Measurements from ENCODE around the gene SNX20. TPM values are rescaled to one million over a fixed set of nuclear protein-coding genes. Genes with fewer than 3 reads are reported as not detected.

The SNX20 gene
- total RNA-seq, 1 donor from 2014 or later: not detected

DNA sequence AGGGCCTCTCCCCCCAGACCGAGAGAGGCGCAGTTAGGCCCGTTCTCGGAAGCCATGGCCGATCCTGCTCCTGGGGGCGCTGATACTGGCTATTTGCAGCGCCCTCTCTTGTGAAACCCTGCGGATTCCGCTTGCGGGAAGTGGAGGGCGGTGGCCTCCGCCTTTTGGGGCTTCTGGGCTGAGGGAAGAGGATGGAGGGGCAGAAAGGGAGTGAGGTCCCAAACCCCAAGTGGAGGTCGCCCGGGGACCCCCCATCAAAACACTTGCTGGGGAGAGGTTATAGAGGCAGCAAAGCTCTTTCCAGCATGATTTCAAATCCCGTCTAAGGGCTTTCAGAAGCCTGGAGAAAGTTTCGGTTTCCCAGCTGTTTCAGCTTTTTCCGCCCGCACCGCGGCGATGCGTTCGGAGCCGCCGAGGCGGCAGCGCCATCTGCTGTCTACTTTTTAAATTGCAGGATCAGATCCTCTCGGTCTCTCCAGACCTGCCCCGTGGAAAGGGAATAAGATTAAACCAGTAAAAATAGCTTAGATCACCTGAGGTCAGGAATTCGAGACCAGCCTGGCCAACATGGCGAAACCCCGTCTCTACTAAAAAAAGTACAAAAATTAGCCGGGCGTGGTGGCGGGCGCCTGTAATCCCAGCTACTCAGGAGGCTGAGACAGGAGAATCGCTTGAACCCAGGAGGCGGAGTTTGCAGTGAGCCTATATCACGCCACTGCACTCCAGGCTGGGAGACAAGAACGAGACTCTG is 15.8 kb downstream of the SNX20 start:
- no peak for FAIRE-seq
- Histone ChIP-seq H4K20me1 (ENCODE audit: insufficient read depth, low read length) (no peaks in the 10 kb centered on the region), H3K9me3 (ENCODE audit: insufficient read depth, low read depth, low read length) (no peaks in the 10 kb centered on the region), H3K79me2 (ENCODE audit: insufficient read depth, low read length) (no peaks in the 10 kb centered on the region), H3K27me3 (ENCODE audit: insufficient read depth, low read length) (no peaks in the 10 kb centered on the region), H3K4me3 (ENCODE audit: insufficient read depth, low read depth, low read length) (peak overlapping the region; percentile 63), H3K4me1 (ENCODE audit: insufficient read depth, low read length) (no peaks in the 10 kb centered on the region), H2AFZ (ENCODE audit: low read depth, low read length) (peak overlapping the region; percentile 66), H3K27ac (ENCODE audit: low read depth, low read length) (no peak overlapping the region), H3K36me3 (ENCODE audit: insufficient read depth, low read length) (no peaks in the 10 kb centered on the region), H3K9ac (ENCODE audit: low read length) (peak overlapping the region; percentile 79), H3K4me2 (ENCODE audit: low read length) (peak overlapping the region; percentile 89)
- H3K27ac Mint-ChIP-seq (ENCODE audit: unreplicated experiment): peak overlapping the region; percentile 81
- peaks cover 2% of the 10 kb centered on the region for H3K9me3 Mint-ChIP-seq (ENCODE audit: unreplicated experiment)
- DNase-seq (ENCODE audit: low read depth): peak; percentile 19
- TF ChIP-seq, protein P1, sequence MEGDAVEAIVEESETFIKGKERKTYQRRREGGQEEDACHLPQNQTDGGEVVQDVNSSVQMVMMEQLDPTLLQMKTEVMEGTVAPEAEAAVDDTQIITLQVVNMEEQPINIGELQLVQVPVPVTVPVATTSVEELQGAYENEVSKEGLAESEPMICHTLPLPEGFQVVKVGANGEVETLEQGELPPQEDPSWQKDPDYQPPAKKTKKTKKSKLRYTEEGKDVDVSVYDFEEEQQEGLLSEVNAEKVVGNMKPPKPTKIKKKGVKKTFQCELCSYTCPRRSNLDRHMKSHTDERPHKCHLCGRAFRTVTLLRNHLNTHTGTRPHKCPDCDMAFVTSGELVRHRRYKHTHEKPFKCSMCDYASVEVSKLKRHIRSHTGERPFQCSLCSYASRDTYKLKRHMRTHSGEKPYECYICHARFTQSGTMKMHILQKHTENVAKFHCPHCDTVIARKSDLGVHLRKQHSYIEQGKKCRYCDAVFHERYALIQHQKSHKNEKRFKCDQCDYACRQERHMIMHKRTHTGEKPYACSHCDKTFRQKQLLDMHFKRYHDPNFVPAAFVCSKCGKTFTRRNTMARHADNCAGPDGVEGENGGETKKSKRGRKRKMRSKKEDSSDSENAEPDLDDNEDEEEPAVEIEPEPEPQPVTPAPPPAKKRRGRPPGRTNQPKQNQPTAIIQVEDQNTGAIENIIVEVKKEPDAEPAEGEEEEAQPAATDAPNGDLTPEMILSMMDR (IDR thresholded peaks at IDR 0.05; ENCODE audit: insufficient read depth, low read depth, low read length): peak; percentile 90
- no peak for TF ChIP-seq EZH2 (IDR thresholded peaks at IDR 0.05; ENCODE audit: insufficient read depth, low read length)
- H3K27me3 Mint-ChIP-seq (ENCODE audit: low read depth, unreplicated experiment): peaks cover 12% of the 10 kb centered on the region
- no peaks in the 10 kb centered on the region for H3K36me3 Mint-ChIP-seq (ENCODE audit: low read depth, unreplicated experiment)
- peaks cover 5% of the 10 kb centered on the region for H3K4me1 Mint-ChIP-seq (ENCODE audit: low read depth, unreplicated experiment)
- peak overlapping the region; percentile 54 for H3K4me3 Mint-ChIP-seq (ENCODE audit: unreplicated experiment)

DNA sequence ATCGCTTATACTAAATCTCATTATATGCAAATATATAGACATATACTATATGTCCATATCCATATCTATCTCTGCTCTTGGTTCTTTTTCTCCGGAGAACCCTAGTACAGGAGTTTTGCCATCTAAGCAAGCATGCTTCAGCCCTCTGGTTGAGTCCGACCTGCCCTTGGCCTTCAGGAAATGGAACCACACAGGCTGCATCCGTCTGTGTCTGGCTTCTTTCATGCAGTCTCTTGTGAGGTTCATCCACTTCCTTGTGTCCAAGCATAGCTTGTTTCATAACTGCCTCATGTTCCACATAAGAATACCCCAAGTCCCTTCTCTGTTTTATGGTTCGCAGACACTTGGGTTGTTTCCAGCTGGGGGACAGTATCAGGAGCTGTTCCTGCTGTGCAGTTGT is 16.8 kb downstream of the SNX20 start:
- peaks cover 5% of the 10 kb centered on the region for H3K4me1 Mint-ChIP-seq (ENCODE audit: low read depth, unreplicated experiment)
- H3K9ac ChIP-seq (ENCODE audit: low read length): no peak overlapping the region
- no peaks in the 10 kb centered on the region for H4K20me1 ChIP-seq (ENCODE audit: insufficient read depth, low read length)
- FAIRE-seq (no peak), DNase-seq (ENCODE audit: low read depth) (no peak)
- peaks cover 2% of the 10 kb centered on the region for H3K9me3 Mint-ChIP-seq (ENCODE audit: unreplicated experiment)
- H3K4me3 ChIP-seq (ENCODE audit: insufficient read depth, low read depth, low read length): no peak overlapping the region
- H3K4me3 Mint-ChIP-seq (ENCODE audit: unreplicated experiment): no peak overlapping the region
- H3K36me3 ChIP-seq (ENCODE audit: insufficient read depth, low read length): no peaks in the 10 kb centered on the region
- H2AFZ ChIP-seq (ENCODE audit: low read depth, low read length): no peak overlapping the region
- H3K36me3 Mint-ChIP-seq (ENCODE audit: low read depth, unreplicated experiment): no peaks in the 10 kb centered on the region
- peaks cover 14% of the 10 kb centered on the region for H3K27me3 Mint-ChIP-seq (ENCODE audit: low read depth, unreplicated experiment)
- no peaks in the 10 kb centered on the region for H3K27me3 ChIP-seq (ENCODE audit: insufficient read depth, low read length)
- H3K27ac ChIP-seq (ENCODE audit: low read depth, low read length): no peak overlapping the region
- H3K79me2 ChIP-seq (ENCODE audit: insufficient read depth, low read length): no peaks in the 10 kb centered on the region
- H3K4me2 ChIP-seq (ENCODE audit: low read length): no peak overlapping the region
- H3K4me1 ChIP-seq (ENCODE audit: insufficient read depth, low read length): no peaks in the 10 kb centered on the region
- no peak overlapping the region for H3K27ac Mint-ChIP-seq (ENCODE audit: unreplicated experiment)
- TF ChIP-seq, protein P1 (IDR thresholded peaks at IDR 0.05; ENCODE audit: insufficient read depth, low read depth, low read length): no peak
- no peak for TF ChIP-seq EZH2 (IDR thresholded peaks at IDR 0.05; ENCODE audit: insufficient read depth, low read length)
- H3K9me3 ChIP-seq (ENCODE audit: insufficient read depth, low read depth, low read length): no peaks in the 10 kb centered on the region

DNA sequence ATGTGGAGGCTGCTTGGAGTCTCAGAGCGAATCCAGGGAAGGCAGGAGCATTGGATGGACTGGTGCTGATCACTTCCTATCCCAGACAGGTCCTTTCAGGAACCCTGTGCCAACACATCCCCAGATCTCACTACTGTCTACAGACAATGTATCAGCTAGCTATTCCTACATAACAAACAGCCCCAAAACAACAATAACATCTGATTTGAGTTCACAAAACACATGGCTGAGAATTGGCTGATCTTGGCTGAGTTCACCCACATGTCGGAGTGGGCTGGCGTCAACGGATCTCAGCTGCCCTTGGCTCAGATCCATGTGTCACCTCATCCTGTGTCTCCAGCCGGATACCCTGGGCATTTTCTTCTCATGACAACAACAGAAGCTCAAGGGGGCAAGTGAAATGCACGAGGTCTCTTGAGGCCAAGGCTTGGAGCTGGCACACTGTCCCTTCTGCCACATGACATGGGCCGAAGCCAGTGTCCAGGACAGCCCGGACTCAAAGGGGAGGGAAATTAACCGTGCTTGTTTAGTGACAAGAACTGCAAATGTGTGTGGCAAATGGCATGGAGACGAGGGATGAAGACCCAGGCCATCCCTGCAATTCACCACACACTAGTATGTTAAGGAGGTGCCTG is 18.7 kb downstream of the SNX20 start:
- Histone ChIP-seq H3K27ac (ENCODE audit: low read depth, low read length) (no peak overlapping the region), H3K4me1 (ENCODE audit: insufficient read depth, low read length) (no peaks in the 10 kb centered on the region), H2AFZ (ENCODE audit: low read depth, low read length) (no peak overlapping the region), H3K9ac (ENCODE audit: low read length) (no peak overlapping the region), H3K9me3 (ENCODE audit: insufficient read depth, low read depth, low read length) (no peaks in the 10 kb centered on the region), H4K20me1 (ENCODE audit: insufficient read depth, low read length) (no peaks in the 10 kb centered on the region), H3K4me2 (ENCODE audit: low read length) (no peak overlapping the region), H3K79me2 (ENCODE audit: insufficient read depth, low read length) (no peaks in the 10 kb centered on the region), H3K27me3 (ENCODE audit: insufficient read depth, low read length) (no peaks in the 10 kb centered on the region), H3K4me3 (ENCODE audit: insufficient read depth, low read depth, low read length) (no peak overlapping the region), H3K36me3 (ENCODE audit: insufficient read depth, low read length) (no peaks in the 10 kb centered on the region)
- Mint-ChIP-seq H3K27me3 (ENCODE audit: low read depth, unreplicated experiment) (peaks cover 14% of the 10 kb centered on the region), H3K36me3 (ENCODE audit: low read depth, unreplicated experiment) (no peaks in the 10 kb centered on the region), H3K9me3 (ENCODE audit: unreplicated experiment) (peaks cover 2% of the 10 kb centered on the region), H3K4me3 (ENCODE audit: unreplicated experiment) (no peak overlapping the region), H3K4me1 (ENCODE audit: low read depth, unreplicated experiment) (no peaks in the 10 kb centered on the region), H3K27ac (ENCODE audit: unreplicated experiment) (no peak overlapping the region)
- DNase-seq (ENCODE audit: low read depth): no peak
- TF ChIP-seq, protein P1 (IDR thresholded peaks at IDR 0.05; ENCODE audit: insufficient read depth, low read depth, low read length): no peak
- TF ChIP-seq EZH2 (IDR thresholded peaks at IDR 0.05; ENCODE audit: insufficient read depth, low read length): no peak
- FAIRE-seq: no peak

Data from astrocyte (in vitro differentiated cells and primary cell).